ENCODE measurements around the gene RSU1.

GRCh38 chr10:16566202-16566805 lies 250.9 kb downstream of the RSU1 start:
- TF ChIP-seq CTCF (conservative IDR thresholded peaks at IDR 0.05 in 1 of 2, IDR thresholded peaks at IDR 0.05 in 1 of 2; ENCODE audit: low read depth in 1 of 2, low read length in 2 of 2): no peak
- no peak for TF ChIP-seq EZH2 (IDR thresholded peaks at IDR 0.05; ENCODE audit: low read length, missing control alignments)
